HEK293 (cell line): Measurements from ENCODE around the gene MRPS27.

ENCODE experiments used
- CTCF ChIA-PET: fragments of 350-600 bp; formaldehyde crosslinking; extraction: SDS; loops from one replicate; lab custom pipeline; 2021; ENCODE audit warnings: antibody characterized with exemption; lab: Yijun Ruan, JAX
- POLR2A ChIA-PET: fragments of 300-600 bp; formaldehyde crosslinking; extraction: SDS; loops from one replicate; lab custom pipeline; 2020; ENCODE audit warnings: antibody characterized with exemption, inconsistent platforms; lab: Yijun Ruan, JAX
- H3K27ac ChIP-seq: fragments of 200-500 bp; sonication (Bioruptor generic); 2 replicates; pipeline ENCODE4 v1.5.1; 2014; ENCODE audit warnings: low read depth, low read length, control low read depth, inconsistent platforms; ENCODE audit errors: extremely low read depth
- H3K36me3 ChIP-seq, 2 experiments: fragments of 200-500 bp in 1 of 2; sonication (Bioruptor generic) in 1 of 2; 1 replicate in 1 of 2; 2 replicates in 1 of 2; pipeline ENCODE4 v1.5.1; 2014 to 2017; ENCODE audit warnings: inconsistent platforms in 2 of 2, low read length in 2 of 2; ENCODE audit not compliant: control insufficient read depth in 2 of 2, insufficient read depth in 1 of 2
- H3K4me1 ChIP-seq: fragments of 200-500 bp; sonication (Bioruptor generic); 2 replicates; pipeline ENCODE4 v1.5.1; 2014; ENCODE audit warnings: mild to moderate bottlenecking, low read length, inconsistent platforms; ENCODE audit not compliant: control insufficient read depth, insufficient read depth
- H3K4me3 ChIP-seq: 2 replicates; pipeline ENCODE4 v1.5.1; 2011; ENCODE audit warnings: low read depth, mild to moderate bottlenecking, control low read depth, low read length, moderate library complexity
- H3K9me3 ChIP-seq: fragments of 200-500 bp; sonication (Bioruptor generic); 2 replicates; pipeline ENCODE4 v1.5.1; 2014; ENCODE audit warnings: low read depth, low read length, inconsistent platforms; ENCODE audit not compliant: control insufficient read depth, insufficient read depth
- EGR2 ChIP-seq: fragments of 450-650 bp; formaldehyde crosslinking; IDR thresholded peaks from 2 replicates; pipeline ENCODE4 v1.5.1; 2016; ENCODE audit warnings: low read depth, missing biosample characterization, missing genetic modification characterization
- ZNF121 ChIP-seq: fragments of 450-650 bp; formaldehyde crosslinking; IDR thresholded peaks from 2 replicates; pipeline ENCODE4 v1.5.1; 2016; ENCODE audit warnings: missing biosample characterization, missing genetic modification characterization
- ZNF157 ChIP-seq: fragments of 450-650 bp; formaldehyde crosslinking; IDR thresholded peaks from 2 replicates; pipeline ENCODE4 v1.5.1; 2016; ENCODE audit warnings: missing biosample characterization, missing genetic modification characterization
- ZNF350 ChIP-seq: fragments of 450-650 bp; formaldehyde crosslinking; IDR thresholded peaks from 2 replicates; pipeline ENCODE4 v1.5.0; 2017; ENCODE audit warnings: missing biosample characterization, mild to moderate bottlenecking, missing genetic modification characterization
- ZNF549 ChIP-seq: fragments of 450-650 bp; IDR thresholded peaks from 2 replicates; pipeline ENCODE4 v1.5.1; 2018; ENCODE audit warnings: missing biosample characterization, missing genetic modification characterization, mild to moderate bottlenecking, inconsistent platforms, moderate library complexity
- ZNF660 ChIP-seq: fragments of 450-650 bp; IDR thresholded peaks from 2 replicates; pipeline ENCODE4 v1.5.1; 2018; ENCODE audit warnings: missing biosample characterization, mild to moderate bottlenecking, missing genetic modification characterization
- TF ChIP-seq, protein P1 (sequence below): fragments of 450-650 bp; formaldehyde crosslinking; IDR thresholded peaks from 2 replicates; pipeline ENCODE4 v1.5.1; 2016; ENCODE audit warnings: missing biosample characterization, missing genetic modification characterization, borderline replicate concordance
- TF ChIP-seq, protein P2 (sequence below): sonication (generic); formaldehyde crosslinking; IDR thresholded peaks from 2 replicates; pipeline ENCODE4 v1.8.1; 2022; ENCODE audit warnings: mild to moderate bottlenecking, moderate library complexity, missing genetic modification reagents
- TF ChIP-seq, protein P3 (sequence below): fragments of 450-650 bp; formaldehyde crosslinking; IDR thresholded peaks from 2 replicates; pipeline ENCODE4 v1.5.1; 2017; ENCODE audit warnings: missing biosample characterization, missing genetic modification characterization
- TF ChIP-seq, protein P4 (sequence below): fragments of 450-650 bp; formaldehyde crosslinking; IDR thresholded peaks from 2 replicates; pipeline ENCODE4 v1.5.1; 2016; ENCODE audit warnings: missing biosample characterization, missing genetic modification characterization

MRPS27 gene

DNA sequence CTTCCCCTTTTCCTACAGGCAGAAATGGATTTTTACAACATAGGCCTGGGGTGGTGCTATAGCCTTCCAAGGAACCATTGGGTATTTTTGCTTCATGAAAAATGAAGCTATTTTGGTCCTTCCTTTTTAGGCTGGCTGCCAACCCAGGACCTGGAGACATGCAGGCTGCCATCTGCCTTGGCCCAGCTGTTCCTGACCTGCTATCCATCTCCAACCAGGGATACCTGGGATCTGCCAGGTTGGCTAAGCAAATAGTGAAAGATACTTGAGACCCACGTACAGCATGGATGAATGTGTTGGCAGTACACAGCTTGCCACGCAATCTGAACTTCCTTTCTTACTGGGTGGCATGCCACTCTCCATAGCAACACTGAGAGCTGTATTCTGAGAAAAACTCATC lies 31.1 kb downstream of the MRPS27 start (continued):
- TF ChIP-seq, protein P1, sequence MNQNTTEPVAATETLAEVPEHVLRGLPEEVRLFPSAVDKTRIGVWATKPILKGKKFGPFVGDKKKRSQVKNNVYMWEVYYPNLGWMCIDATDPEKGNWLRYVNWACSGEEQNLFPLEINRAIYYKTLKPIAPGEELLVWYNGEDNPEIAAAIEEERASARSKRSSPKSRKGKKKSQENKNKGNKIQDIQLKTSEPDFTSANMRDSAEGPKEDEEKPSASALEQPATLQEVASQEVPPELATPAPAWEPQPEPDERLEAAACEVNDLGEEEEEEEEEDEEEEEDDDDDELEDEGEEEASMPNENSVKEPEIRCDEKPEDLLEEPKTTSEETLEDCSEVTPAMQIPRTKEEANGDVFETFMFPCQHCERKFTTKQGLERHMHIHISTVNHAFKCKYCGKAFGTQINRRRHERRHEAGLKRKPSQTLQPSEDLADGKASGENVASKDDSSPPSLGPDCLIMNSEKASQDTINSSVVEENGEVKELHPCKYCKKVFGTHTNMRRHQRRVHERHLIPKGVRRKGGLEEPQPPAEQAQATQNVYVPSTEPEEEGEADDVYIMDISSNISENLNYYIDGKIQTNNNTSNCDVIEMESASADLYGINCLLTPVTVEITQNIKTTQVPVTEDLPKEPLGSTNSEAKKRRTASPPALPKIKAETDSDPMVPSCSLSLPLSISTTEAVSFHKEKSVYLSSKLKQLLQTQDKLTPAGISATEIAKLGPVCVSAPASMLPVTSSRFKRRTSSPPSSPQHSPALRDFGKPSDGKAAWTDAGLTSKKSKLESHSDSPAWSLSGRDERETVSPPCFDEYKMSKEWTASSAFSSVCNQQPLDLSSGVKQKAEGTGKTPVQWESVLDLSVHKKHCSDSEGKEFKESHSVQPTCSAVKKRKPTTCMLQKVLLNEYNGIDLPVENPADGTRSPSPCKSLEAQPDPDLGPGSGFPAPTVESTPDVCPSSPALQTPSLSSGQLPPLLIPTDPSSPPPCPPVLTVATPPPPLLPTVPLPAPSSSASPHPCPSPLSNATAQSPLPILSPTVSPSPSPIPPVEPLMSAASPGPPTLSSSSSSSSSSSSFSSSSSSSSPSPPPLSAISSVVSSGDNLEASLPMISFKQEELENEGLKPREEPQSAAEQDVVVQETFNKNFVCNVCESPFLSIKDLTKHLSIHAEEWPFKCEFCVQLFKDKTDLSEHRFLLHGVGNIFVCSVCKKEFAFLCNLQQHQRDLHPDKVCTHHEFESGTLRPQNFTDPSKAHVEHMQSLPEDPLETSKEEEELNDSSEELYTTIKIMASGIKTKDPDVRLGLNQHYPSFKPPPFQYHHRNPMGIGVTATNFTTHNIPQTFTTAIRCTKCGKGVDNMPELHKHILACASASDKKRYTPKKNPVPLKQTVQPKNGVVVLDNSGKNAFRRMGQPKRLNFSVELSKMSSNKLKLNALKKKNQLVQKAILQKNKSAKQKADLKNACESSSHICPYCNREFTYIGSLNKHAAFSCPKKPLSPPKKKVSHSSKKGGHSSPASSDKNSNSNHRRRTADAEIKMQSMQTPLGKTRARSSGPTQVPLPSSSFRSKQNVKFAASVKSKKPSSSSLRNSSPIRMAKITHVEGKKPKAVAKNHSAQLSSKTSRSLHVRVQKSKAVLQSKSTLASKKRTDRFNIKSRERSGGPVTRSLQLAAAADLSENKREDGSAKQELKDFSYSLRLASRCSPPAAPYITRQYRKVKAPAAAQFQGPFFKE (tag by site-specific recombination): no peak
- TF ChIP-seq ZNF350 (tag by site-specific recombination): no peak
- TF ChIP-seq, protein P2, sequence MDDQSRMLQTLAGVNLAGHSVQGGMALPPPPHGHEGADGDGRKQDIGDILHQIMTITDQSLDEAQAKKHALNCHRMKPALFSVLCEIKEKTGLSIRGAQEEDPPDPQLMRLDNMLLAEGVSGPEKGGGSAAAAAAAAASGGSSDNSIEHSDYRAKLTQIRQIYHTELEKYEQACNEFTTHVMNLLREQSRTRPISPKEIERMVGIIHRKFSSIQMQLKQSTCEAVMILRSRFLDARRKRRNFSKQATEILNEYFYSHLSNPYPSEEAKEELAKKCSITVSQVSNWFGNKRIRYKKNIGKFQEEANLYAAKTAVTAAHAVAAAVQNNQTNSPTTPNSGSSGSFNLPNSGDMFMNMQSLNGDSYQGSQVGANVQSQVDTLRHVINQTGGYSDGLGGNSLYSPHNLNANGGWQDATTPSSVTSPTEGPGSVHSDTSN: no peak
- TF ChIP-seq ZNF660: no peak
- TF ChIP-seq ZNF121: no peak

DNA sequence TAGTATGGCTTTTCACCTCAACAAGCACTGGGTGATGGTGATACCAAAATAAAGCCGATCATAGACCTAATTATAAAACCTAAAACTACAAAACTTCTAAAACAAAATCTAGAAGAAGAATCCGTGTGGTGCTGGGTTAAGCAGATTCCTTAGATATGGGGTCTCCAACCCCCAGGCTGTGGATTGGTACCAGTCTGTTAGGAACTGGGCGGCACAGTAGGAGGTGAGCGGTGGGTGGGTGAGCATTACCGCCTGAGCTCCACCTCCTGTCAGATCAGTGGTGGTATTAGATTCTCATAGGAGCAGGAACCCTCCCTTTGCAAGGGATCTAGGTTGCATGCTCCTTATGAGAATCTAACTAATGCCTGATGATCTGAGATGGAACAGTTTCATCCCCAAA lies 33.2 kb downstream of the MRPS27 start:
- H3K4me3 ChIP-seq: no peak overlapping the region
- no peak overlapping the region for H3K27ac ChIP-seq
- CTCF ChIA-PET: interaction anchor here (1.6 kb wide), 1 partner anchor 17 kb away, joined by 3 read pairs; no protein-coding TSS in a partner anchor
- POLR2A ChIA-PET: no interaction called here
- TF ChIP-seq EGR2 (peak; percentile 12; the same call in 1 of the 2 replicates), ZNF157 (tag by site-specific recombination) (no peak), ZNF549 (tag by site-specific recombination) (peak; percentile 92)
- H3K4me1 ChIP-seq: peaks cover 10% of the 10 kb centered on the region
- no peaks in the 10 kb centered on the region for H3K9me3 ChIP-seq
- H3K36me3 ChIP-seq: peaks cover 0 to 24% of the 10 kb centered on the region in 2 experiments; a peak in 2 of 3 replicates

DNA sequence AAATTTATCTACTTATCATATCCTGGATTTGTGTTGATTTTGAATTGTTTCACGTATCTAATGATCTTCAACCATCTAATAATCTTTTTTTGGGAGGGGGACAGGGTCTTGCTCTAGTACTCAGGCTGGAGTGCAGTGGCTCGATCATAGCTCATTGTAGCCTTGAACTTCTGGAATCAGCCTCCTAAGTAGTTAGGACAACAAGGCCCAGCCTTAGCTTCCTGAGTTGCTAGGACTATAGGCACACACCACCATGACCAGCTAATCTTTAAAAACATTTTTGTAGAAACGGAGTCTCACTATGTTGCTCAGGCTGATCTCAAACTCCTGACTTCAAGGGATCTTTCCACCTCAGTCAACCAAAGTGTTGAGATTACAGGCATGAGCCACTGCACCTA lies 34.6 kb downstream of the MRPS27 start:
- POLR2A ChIA-PET: interaction anchor here (0.5 kb wide), 1 partner anchor 14 kb away, joined by 3 read pairs; no protein-coding TSS in a partner anchor
- Histone ChIP-seq H3K27ac (no peak overlapping the region), H3K4me3 (no peak overlapping the region), H3K4me1 (peaks cover 21% of the 10 kb centered on the region), H3K36me3 (peaks cover 0 to 19% of the 10 kb centered on the region in 2 experiments; a peak in 2 of 3 replicates), H3K9me3 (no peaks in the 10 kb centered on the region)
- TF ChIP-seq, protein P3, sequence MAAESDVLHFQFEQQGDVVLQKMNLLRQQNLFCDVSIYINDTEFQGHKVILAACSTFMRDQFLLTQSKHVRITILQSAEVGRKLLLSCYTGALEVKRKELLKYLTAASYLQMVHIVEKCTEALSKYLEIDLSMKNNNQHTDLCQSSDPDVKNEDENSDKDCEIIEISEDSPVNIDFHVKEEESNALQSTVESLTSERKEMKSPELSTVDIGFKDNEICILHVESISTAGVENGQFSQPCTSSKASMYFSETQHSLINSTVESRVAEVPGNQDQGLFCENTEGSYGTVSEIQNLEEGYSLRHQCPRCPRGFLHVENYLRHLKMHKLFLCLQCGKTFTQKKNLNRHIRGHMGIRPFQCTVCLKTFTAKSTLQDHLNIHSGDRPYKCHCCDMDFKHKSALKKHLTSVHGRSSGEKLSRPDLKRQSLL (tag by site-specific recombination): 0 out of 2 replicates have a peak, but pooled peaks have one; percentile 47
- TF ChIP-seq, protein P4, sequence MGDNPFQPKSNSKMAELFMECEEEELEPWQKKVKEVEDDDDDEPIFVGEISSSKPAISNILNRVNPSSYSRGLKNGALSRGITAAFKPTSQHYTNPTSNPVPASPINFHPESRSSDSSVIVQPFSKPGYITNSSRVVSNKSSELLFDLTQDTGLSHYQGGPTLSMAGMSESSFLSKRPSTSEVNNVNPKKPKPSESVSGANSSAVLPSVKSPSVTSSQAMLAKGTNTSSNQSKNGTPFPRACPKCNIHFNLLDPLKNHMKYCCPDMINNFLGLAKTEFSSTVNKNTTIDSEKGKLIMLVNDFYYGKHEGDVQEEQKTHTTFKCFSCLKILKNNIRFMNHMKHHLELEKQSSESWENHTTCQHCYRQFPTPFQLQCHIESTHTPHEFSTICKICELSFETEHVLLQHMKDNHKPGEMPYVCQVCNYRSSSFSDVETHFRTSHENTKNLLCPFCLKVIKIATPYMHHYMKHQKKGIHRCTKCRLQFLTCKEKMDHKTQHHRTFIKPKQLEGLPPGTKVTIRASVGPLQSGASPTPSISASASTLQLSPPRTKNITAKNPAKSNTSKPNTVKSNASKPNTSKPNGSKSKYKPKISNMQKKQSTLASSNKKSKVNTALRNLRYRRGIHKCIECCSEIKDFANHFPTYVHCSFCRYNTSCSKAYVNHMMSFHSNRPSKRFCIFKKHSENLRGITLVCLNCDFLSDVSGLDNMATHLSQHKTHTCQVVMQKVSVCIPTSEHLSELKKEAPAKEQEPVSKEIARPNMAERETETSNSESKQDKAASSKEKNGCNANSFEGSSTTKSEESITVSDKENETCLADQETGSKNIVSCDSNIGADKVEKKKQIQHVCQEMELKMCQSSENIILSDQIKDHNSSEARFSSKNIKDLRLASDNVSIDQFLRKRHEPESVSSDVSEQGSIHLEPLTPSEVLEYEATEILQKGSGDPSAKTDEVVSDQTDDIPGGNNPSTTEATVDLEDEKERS (tag by site-specific recombination): no peak
- CTCF ChIA-PET: interaction anchor here (1.4 kb wide), 1 partner anchor 14 kb away, joined by 3 read pairs; no protein-coding TSS in a partner anchor
